GM19025 (cell line): Measurements from ENCODE around the gene IL1RAPL1.
A peak's percentile ranks its signal among the peaks of the same experiment; 100 is the strongest.

ENCODE experiments used
- ATAC-seq: cut with Tn5 transposase; IDR thresholded peaks from one replicate; pipeline ENCODE4 v1.9.1; 2021; ENCODE audit warnings: mild to moderate bottlenecking, low read depth, moderate library complexity; ENCODE audit not compliant: unreplicated experiment

IL1RAPL1 gene

GRCh38 chrX:29478336-29479069, 891.3 kb downstream of the IL1RAPL1 start:
- peak; percentile 56 for ATAC-seq

GRCh38 chrX:29487214-29487613, 900.0 kb downstream of the IL1RAPL1 start:
- ATAC-seq, result no peak

GRCh38 chrX:29487714-29488113, 900.5 kb downstream of the IL1RAPL1 start:
- no peak for ATAC-seq

- no peak for ATAC-seq
Measured at GRCh38 chrX:29488919-29489318, 901.7 kb downstream of the IL1RAPL1 start.

GRCh38 chrX:29490606-29491005, 903.4 kb downstream of the IL1RAPL1 start:
- ATAC-seq, result no peak

GRCh38 chrX:29491659-29492058, 904.4 kb downstream of the IL1RAPL1 start:
- no peak for ATAC-seq

- ATAC-seq, result no peak
Measured at GRCh38 chrX:29496636-29497180, 909.5 kb downstream of the IL1RAPL1 start.

- ATAC-seq, result no peak
Measured at GRCh38 chrX:29506729-29507128, 919.5 kb downstream of the IL1RAPL1 start.

- no peak for ATAC-seq
Measured at GRCh38 chrX:29518100-29518499, 930.9 kb downstream of the IL1RAPL1 start.

- peak; percentile 77 for ATAC-seq
Measured at GRCh38 chrX:29528281-29528680, 941.0 kb downstream of the IL1RAPL1 start.

GRCh38 chrX:29530501-29530900, 943.3 kb downstream of the IL1RAPL1 start:
- no peak for ATAC-seq

GRCh38 chrX:29531336-29531735, 944.1 kb downstream of the IL1RAPL1 start:
- no peak for ATAC-seq

GRCh38 chrX:29535212-29536162, 948.2 kb downstream of the IL1RAPL1 start:
- ATAC-seq, result no peak

- ATAC-seq, result no peak
Measured at GRCh38 chrX:29541038-29541437, 953.8 kb downstream of the IL1RAPL1 start.

GRCh38 chrX:29542152-29542551, 954.9 kb downstream of the IL1RAPL1 start:
- no peak for ATAC-seq

- no peak for ATAC-seq
Measured at GRCh38 chrX:29545878-29546277, 958.6 kb downstream of the IL1RAPL1 start.

- ATAC-seq, result no peak
Measured at GRCh38 chrX:29547877-29548276, 960.6 kb downstream of the IL1RAPL1 start.

- ATAC-seq, result no peak
Measured at GRCh38 chrX:29553542-29553941, 966.3 kb downstream of the IL1RAPL1 start.

- peak; percentile 92 for ATAC-seq
Measured at GRCh38 chrX:29555465-29556091, 968.3 kb downstream of the IL1RAPL1 start.

- no peak for ATAC-seq
Measured at GRCh38 chrX:29560065-29560464, 972.8 kb downstream of the IL1RAPL1 start.

GRCh38 chrX:29561417-29561816, 974.2 kb downstream of the IL1RAPL1 start:
- no peak for ATAC-seq
